HFF-Myc (cell line): Measurements from ENCODE around the gene NET1.

ENCODE experiments used
- DNase-seq: peaks from one replicate; pipeline ENCODE4 v3.0.0-alpha.2; 2011; ENCODE audit warnings: low read depth; ENCODE audit errors: extremely low read depth
- H3K4me3 ChIP-seq: replicated peaks from 2 replicates; pipeline ENCODE4 v1.5.1; 2011; ENCODE audit warnings: low read depth, mild to moderate bottlenecking, control low read depth, low read length
- TF ChIP-seq, protein P1 (sequence below): IDR thresholded peaks from 2 replicates; pipeline ENCODE4 v1.5.1; 2012; ENCODE audit warnings: mild to moderate bottlenecking, low read depth, low read length, control low read depth; ENCODE audit errors: missing control alignments

The NET1 gene

DNA sequence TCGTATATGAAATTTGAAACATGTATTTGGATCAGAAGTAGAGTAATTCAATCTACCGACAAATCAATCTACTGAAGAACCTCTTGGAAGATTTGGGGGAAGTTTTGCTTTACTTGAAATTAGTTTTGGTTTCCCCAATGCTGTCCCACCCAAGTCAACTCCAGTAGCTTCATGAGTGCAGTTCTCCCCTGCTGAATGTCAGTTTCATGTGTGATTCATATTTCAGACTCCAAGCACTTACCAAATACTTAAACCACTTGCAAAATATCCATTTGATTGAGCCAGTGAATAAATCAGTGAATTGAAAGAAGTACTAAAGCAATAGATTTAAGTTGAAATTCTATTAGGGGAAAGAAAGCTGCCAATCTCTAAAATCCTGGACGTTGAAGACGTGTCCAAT lies 77.7 kb downstream of the NET1 start:
- DNase-seq = no peak
- TF ChIP-seq, protein P1, sequence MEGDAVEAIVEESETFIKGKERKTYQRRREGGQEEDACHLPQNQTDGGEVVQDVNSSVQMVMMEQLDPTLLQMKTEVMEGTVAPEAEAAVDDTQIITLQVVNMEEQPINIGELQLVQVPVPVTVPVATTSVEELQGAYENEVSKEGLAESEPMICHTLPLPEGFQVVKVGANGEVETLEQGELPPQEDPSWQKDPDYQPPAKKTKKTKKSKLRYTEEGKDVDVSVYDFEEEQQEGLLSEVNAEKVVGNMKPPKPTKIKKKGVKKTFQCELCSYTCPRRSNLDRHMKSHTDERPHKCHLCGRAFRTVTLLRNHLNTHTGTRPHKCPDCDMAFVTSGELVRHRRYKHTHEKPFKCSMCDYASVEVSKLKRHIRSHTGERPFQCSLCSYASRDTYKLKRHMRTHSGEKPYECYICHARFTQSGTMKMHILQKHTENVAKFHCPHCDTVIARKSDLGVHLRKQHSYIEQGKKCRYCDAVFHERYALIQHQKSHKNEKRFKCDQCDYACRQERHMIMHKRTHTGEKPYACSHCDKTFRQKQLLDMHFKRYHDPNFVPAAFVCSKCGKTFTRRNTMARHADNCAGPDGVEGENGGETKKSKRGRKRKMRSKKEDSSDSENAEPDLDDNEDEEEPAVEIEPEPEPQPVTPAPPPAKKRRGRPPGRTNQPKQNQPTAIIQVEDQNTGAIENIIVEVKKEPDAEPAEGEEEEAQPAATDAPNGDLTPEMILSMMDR = no peak
- H3K4me3 ChIP-seq = no peak overlapping the region

DNA sequence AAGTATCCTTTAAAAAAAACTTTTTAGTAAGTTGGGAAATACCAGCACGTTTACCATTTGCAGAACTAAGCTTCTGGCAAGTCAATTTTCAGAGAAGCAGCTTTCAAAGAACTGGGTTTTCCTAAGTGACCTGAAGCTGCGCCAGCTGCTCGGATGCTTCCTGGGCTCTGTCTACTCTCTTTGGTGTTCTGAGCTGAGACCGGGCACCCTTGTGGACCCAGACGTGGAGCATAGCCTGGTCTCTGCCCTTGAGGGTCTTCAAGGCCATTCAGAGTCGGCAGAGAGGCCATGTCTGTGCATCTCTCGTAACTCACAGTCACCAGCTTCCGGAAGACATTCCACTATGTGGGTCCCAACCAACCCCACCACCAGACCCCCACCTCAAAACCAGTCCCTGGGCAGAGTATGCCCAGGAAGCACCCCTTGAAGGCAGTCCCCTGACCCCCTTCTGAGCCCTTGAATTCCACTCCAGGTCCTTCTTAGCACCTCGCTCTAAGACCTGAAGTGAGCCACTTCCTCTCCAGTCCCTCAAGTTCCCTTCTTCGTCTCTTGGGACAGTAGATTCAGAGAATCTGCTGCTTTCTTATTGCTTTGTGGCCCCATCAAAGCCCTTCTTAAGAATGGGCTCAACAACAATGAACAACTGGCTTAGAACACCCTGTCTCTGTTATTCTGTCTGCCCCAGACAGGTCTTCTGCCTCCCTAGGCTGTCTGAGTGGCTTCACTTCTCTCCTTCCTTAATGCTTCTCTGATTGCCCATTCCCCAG lies 78.5 kb downstream of the NET1 start:
- DNase-seq = no peak
- no peak overlapping the region for H3K4me3 ChIP-seq

DNA sequence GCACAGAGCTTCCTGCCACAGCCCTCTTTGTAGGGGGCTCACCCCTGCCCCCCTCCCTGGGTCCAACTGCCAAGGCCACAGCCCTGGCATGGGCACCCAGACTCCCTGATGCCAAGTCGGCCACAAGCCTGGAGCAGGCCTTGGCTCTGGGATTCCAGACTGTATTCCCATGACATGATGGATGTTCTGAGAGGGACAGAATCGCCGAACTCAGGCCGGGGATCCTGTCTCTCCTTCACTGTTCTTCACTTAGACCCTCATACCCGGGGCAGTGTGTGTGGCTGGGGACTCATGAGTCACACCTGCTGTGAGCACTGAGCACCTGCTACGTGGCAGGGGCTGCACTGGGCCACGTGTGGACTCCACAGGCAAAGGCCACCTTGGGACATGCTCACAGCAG lies 79.1 kb downstream of the NET1 start:
- no peak for DNase-seq
- H3K4me3 ChIP-seq = no peak overlapping the region
- TF ChIP-seq, protein P1 = no peak

More for the DNA sequence above, 78.5 kb downstream of the NET1 start:
- TF ChIP-seq, protein P1 = no peak

DNA sequence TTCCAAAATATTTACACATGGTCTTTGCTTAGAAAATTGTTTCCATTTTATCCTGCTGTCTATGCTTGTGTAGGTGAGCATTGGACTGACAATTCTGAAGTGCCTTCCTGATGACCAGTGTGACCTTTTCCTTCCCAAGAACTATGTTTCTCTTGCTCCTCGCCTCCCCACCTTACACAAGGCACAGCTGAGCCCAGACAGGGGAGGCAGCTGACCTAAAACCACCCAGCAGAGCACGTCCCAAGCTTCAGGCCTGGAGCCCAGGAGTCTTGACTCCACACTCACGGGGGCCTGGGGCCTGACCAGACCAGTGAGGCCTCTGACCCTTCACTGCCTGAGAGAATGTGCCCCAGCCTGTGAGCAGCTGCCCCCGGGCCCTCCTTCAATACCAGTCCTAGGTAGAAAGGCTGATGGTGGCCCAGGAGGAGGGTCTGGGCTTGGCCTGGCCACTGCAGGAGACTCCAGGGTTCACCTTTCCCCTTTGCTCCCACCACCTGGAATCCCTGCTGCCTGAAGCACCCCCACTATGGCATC lies 80.0 kb downstream of the NET1 start:
- no peak for DNase-seq
- H3K4me3 ChIP-seq = no peak overlapping the region

DNA sequence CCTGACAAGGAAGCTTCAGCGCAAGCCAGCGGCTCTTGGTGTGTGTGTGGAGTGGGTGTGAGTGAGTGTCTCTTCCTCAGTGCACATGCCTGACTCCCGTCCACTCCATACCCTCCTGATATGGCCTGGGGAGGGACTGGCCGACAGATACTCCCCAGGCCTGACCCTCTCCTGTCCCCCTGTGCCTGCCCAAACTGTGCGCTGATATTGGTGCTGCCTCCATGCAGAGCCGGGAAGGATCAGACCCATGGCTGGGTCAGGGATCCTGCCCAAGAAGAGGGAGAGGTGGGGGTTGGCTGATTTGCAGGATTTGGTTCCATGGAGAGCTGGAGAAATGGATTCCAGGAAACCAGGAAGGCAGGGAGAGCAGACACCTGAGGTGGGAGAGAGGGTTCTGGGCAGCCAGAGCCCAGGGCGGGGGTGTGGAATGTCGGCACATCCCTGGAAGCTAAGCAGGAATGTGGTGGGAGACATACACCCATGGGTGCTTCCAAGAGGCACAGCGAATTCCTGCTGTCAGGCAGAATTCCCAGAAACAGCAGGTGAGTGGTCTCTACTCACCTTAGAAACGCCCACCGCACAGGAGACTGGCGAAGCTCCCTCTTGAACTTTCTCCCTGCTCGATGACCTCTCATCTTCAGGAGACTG lies 80.7 kb downstream of the NET1 start:
- no peak overlapping the region for H3K4me3 ChIP-seq
- TF ChIP-seq, protein P1 = no peak
- DNase-seq = no peak

More for the DNA sequence above, 80.0 kb downstream of the NET1 start:
- TF ChIP-seq, protein P1 = no peak

DNA sequence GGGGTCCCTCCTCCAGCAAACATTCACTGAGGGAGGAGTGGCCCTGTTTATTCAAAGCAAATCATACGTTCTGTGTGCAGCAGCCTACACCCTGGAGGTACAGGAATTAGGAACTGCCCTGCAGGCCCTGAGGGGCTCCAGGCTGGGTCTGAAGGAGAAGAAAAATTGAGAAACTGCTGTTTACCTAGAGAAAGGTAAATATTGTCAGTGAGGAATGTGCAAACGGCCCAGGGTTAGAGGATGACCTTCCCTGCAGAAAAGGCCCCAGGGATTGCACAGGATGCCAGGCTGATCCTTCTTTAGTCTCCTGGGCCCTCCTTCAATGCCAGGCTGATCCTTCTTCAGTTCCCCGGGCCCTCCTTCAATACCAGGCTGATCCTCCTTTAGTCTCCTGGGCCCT lies 81.3 kb downstream of the NET1 start:
- no peak for DNase-seq
- H3K4me3 ChIP-seq = no peak overlapping the region
- TF ChIP-seq, protein P1 = no peak
